Keratinocyte (primary cell): ENCODE results near the gene RFC5.

Experiments
- EZH2 ChIP-seq: IDR thresholded peaks from one replicate; pipeline ENCODE4 v1.6.1; 2012; ENCODE audit warnings: inconsistent platforms, mild to moderate bottlenecking, low read length, moderate library complexity
- TF ChIP-seq, protein P1 (sequence below), 3 experiments: IDR thresholded peaks in 1 of 3; conservative IDR thresholded peaks in 1 of 3; optimal IDR thresholded peaks in 1 of 3; 2 replicates in 2 of 3; 3 replicates in 1 of 3; pipeline versions ENCODE3 to v1.5.1; 2011; ENCODE audit warnings: low read length in 3 of 3, mild to moderate bottlenecking in 3 of 3, moderate library complexity in 2 of 3, control low read depth in 1 of 3, inconsistent platforms in 1 of 3; ENCODE audit not compliant: insufficient read depth in 2 of 3; ENCODE audit errors: extremely low read depth in 1 of 3

DNA sequence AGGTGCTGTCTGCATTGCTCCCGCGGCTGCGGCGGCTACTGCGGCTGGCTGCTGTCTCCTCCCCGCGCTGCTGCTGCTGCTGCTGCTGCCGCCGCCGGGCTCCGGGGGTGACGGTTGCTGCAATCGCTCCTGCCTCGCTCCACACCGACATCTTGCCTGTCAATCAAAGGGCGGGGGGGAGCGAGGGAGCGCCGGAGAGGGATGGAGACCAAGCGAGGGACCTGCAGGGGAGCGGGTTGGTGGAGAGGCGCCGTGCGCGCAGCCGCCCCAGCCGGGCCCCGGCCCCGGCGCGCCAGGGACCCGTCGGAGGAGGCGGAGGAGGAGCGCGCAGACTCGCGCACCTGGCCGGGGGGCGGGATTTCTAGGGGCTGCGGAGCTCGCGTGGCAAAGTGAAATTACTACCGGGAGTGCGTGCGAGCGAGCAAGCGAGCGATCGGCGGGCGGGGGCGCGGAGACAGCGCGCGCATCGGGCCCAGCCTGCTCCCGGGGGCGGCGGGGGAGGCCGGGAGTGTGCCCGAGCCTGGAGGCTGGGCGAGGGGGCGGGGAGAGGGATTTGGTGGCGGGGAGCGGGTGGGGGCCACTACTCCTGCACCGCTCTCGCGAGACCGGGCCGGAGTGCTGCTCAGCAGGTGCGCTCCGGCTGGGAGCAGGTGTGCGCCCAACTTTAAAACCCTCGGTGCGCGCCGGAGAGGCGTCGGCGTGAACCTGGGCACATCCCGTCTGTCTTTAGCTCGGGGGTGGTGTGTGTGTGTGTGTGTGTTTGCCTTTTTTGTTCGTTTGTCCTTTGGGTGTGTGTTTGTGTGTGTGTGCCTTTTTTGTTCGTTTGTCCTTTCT lies 47.5 kb upstream of the RFC5 start, which contains the start of gene KSR2:
- TF ChIP-seq EZH2, result no peak
- TF ChIP-seq, protein P1, sequence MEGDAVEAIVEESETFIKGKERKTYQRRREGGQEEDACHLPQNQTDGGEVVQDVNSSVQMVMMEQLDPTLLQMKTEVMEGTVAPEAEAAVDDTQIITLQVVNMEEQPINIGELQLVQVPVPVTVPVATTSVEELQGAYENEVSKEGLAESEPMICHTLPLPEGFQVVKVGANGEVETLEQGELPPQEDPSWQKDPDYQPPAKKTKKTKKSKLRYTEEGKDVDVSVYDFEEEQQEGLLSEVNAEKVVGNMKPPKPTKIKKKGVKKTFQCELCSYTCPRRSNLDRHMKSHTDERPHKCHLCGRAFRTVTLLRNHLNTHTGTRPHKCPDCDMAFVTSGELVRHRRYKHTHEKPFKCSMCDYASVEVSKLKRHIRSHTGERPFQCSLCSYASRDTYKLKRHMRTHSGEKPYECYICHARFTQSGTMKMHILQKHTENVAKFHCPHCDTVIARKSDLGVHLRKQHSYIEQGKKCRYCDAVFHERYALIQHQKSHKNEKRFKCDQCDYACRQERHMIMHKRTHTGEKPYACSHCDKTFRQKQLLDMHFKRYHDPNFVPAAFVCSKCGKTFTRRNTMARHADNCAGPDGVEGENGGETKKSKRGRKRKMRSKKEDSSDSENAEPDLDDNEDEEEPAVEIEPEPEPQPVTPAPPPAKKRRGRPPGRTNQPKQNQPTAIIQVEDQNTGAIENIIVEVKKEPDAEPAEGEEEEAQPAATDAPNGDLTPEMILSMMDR (optimal IDR thresholded peaks at IDR 0.05 in 1 of 3, IDR thresholded peaks at IDR 0.05 in 1 of 3, conservative IDR thresholded peaks at IDR 0.05 in 1 of 3; ENCODE audit: extremely low read depth in 1 of 3, insufficient read depth in 2 of 3, low read length in 3 of 3), result no peak
